ENCODE data around the gene PHACTR3. TPM values are rescaled to one million over a fixed set of nuclear protein-coding genes. Genes with fewer than 3 reads are reported as not detected.

PHACTR3 gene
- total RNA-seq, 1 donor from 2014 or later: 0.06 TPM

DNA sequence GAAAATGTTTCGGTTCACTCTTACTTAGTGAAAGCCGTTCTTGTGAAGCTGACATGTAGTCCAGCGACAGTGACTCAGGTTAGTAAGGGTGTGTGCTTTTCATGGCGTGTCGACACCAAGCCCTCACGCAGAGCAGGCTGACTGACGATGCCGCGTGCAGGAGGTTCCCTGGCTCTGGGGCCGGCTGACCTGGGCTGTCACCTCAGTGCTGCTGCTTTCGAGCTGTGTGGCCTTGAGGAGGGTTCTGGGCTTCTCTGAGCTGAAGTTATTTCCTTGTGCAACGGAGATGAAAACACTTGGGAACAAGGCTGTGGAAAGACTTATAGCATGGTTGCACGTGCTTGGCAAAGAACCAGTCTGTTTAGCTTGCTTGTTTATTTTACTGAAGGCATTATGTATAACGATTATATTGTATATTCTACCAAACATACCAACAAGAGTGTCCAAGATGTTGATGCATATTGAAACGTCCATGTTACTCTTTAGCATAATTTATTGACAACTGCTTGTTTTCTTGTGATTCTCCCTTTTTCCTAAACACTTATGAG is 59.2 kb downstream of the PHACTR3 start:
- DNase-seq (ENCODE audit: low read depth): no peak
- TF ChIP-seq CTCF (conservative IDR thresholded peaks at IDR 0.05; ENCODE audit: low read depth, low read length): no peak
- no peak overlapping the region for H3K4me3 ChIP-seq (ENCODE audit: low read depth, low read length)

DNA sequence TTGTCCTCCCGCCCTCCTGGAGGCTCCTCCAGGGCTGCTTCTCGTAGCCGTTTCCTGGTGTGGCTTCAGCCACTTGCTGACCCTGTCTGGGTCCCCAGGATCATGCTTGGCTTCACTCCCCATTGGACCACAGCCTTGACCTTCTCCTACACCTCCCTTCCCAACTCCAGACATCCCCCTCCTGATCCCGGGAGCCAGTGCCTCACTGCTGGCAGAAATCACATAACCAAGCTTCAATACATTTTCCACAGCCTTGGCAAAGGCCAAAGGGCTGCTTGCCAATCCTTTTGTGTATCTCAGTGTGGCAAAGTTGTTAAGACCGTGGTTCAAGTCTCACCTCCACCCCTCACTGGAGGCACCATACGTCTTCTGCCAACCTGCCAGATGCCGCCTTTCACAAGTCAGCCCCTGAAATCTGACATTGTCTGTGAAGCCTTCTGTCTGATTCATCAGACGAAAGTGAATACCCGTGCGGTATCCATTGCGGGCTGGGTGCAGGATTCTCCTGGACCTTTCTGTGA is 60.1 kb downstream of the PHACTR3 start:
- TF ChIP-seq CTCF (conservative IDR thresholded peaks at IDR 0.05; ENCODE audit: low read depth, low read length): no peak

GRCh38 chr20:59665656-59666555 is 61.6 kb downstream of the PHACTR3 start:
- DNase-seq (ENCODE audit: low read depth): no peak
- no peak for TF ChIP-seq CTCF (conservative IDR thresholded peaks at IDR 0.05; ENCODE audit: low read depth, low read length)
- H3K4me3 ChIP-seq (ENCODE audit: low read depth, low read length): no peak overlapping the region

More for the DNA sequence above, 60.1 kb downstream of the PHACTR3 start:
- no peak overlapping the region for H3K4me3 ChIP-seq (ENCODE audit: low read depth, low read length)
- DNase-seq (ENCODE audit: low read depth): no peak

DNA sequence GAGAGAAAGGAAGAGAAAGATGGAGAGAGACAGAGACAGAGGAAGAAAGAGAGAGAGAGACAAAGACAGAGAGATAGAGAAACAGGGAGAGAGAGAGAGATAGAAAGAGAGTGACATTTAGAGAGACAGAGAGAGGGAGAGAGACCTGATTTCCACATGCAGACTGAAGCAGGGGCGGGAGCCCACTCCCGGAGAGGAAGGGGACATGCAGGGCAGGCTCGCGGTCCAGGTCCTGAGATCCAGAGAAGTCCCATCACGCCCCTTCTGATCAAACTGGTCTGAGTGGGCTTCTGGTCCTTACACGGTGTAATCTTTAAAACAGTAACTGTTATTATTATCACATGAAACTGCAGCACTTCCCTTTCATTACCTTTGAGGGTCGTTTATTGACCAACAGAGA is 62.2 kb downstream of the PHACTR3 start:
- H3K4me3 ChIP-seq (ENCODE audit: low read depth, low read length): no peak overlapping the region
- DNase-seq (ENCODE audit: low read depth): no peak
- TF ChIP-seq CTCF (conservative IDR thresholded peaks at IDR 0.05; ENCODE audit: low read depth, low read length): no peak

- no peak for DNase-seq (ENCODE audit: low read depth)
- no peak overlapping the region for H3K4me3 ChIP-seq (ENCODE audit: low read depth, low read length)
- no peak for TF ChIP-seq CTCF (conservative IDR thresholded peaks at IDR 0.05; ENCODE audit: low read depth, low read length)
These were observed 62.8 kb downstream of the PHACTR3 start for GRCh38 chr20:59667131-59667530.

DNA sequence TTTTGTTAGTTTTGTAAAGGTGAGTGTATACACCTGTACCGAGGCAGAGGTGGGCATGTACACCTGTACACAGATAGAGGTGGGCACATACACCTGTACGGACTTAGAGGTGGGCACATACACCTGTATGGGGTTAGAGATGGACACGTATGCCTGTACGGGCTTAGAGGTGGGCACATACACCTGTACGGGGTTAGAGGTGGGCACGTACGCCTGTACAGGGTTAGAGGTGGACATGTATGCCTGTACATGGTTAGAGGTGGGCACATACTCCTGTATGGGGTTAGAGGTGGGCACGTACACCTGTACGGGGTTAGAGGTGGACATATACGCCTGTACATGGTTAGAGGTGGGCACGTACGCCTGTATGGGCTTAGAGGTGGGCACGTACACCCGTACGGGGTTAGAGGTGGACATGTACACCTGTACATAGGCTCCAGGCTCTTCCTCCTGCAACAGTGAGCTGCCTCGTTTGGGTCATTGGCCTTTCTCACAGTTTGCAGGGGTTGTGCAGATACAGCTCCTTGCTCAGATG is 63.7 kb downstream of the PHACTR3 start:
- no peak overlapping the region for H3K4me3 ChIP-seq (ENCODE audit: low read depth, low read length)
- no peak for DNase-seq (ENCODE audit: low read depth)
- no peak for TF ChIP-seq CTCF (conservative IDR thresholded peaks at IDR 0.05; ENCODE audit: low read depth, low read length)
